ENCODE measurements around the gene SCN1B.
"Not testable (repeated sequence)": the region's sequence is repeated elsewhere in the genome, so short reads cannot be mapped to it uniquely, and the experiment has no call there.

Gene SCN1B

DNA sequence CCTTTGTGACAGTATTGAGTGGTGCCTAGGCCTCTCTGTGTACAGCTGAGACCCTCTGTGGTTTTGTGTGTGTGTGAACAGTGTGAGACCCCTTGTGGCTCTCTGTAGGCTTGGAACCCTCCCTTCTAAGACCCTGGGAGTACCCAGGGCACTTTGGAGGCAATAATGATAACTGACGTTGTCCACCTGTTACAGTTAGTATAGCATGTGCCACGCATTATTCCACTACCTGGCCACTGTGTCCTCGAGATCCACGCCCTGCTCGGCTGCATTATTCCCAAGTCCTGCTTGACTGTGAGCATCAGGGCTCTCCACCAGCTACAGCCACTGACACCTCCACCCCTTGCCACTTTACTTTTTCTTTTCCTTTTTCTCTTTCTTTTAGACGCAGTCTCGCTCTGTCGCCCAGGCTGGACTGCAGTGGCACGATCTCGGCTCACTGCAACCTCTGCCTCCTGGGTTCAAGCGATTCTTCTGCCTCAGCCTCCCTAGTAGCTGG lies 28.2 kb upstream of the SCN1B start:
- DNase-seq: no peak

DNA sequence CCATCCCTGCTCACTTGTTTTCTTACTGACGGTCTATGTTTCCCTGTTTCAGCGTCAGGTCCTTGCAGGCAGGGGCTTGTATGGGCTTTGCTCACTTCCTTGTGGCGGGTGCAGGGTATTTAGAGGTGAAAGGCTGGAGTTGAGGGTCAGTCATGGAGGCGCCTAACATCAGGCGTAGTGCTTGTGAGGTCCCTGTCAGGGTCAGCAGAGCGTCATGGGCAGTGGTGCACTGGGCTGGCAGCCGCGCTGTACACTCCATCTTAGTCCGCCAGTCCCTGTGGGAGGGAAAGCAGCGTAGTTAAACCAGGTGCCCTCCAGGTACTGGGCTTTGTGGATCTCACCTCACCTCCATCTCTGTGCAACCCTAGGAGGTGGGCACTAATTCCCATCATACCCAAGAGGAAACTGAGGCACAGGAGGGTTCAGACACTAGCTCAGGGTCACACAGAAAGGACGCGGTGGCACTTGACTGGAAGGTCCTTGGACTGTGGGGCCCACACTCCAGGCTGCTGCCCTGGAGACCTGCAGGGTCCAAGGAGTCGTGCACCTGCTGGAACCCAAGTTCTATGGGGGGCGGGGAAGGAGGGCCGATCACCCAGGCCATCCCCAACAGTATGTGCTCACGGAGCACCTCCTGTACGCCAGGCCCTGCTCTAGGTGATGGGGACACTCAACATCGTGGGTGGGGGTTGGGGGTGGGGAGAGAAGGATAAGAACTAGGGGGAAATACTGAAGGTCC lies 25.6 kb upstream of the SCN1B start:
- DNase-seq: no peak

DNA sequence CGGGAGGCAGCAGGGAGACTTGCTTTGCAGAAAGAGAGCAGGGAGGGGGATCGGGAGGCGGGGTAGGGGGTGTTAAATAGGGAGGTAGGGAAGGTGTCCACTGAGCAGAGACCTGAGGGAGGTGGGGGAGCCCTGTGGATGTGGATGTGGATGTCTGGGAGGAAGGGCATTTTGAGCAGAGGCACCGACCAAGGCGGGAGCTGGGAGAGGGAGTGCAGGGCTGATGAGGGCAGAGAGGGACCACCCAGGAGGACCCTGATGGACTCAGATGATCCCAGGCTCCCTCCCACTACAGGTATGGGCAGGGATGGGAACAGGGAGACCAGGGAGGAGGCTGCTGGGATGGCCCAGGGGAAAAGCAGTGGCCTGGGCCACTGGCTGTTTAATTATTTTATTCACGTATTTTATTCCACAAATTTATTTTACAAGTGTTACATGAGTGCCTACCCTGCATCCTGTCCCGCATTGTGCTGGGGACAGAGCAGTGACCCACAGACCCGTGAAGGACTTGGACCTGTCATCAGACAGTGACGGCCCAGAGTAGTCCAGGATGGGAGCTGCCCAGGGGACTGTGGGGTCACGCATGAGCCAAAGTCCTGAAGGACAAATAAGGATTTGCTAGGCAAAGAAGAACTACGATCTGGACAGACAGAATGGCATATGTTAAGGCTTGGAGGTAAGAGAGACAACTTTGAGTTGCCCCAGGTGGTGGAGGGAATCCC lies 24.9 kb upstream of the SCN1B start:
- DNase-seq: no peak

DNA sequence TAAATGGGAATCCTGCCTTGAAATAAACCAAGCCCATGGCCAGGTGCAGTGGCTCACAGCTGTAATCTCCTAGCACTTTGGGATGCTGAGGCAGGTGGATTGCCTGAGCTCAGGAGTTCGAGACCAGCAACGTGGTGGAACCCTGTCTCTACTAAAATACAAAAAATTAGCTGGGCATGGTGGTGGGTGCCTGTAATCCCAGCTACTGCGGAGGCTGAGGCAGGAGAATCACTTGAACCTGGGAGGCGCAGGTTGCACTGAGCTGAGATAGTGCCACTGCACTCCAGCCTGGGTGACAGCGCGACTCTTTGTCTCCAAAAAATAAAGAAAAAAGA lies 24.3 kb upstream of the SCN1B start:
- not testable (repeated sequence) for DNase-seq

DNA sequence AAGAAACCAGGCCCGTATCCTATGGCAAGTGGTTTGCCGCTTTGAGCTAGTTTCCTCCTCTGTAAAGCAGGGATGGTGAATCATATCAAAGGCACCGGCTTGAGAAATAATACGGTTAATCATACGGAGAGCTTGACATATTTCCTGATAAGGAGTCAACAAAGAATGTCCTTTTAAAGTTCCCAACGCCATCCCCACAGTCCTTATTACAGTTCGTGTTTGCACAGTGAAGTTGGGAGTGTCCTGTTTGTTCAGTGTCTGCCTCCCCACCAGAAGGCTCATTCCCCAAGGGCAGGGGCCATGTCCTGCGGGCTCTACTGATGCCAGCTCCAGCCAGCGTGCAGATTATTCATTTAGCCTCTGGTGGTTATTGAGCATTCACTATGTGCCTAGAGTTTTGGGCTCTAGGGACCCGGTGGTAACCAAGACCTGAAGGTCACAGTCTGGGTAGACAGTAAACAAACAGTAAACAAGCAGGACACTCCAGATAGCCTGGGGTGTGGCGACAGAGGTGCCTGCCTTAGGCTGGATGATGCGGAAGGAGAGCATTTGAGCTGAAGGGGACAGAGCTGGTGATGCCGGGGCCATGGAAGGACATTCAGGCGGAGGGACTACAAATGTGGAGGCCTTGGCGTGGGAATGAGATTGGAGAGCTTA lies 23.8 kb upstream of the SCN1B start:
- no peak for DNase-seq

DNA sequence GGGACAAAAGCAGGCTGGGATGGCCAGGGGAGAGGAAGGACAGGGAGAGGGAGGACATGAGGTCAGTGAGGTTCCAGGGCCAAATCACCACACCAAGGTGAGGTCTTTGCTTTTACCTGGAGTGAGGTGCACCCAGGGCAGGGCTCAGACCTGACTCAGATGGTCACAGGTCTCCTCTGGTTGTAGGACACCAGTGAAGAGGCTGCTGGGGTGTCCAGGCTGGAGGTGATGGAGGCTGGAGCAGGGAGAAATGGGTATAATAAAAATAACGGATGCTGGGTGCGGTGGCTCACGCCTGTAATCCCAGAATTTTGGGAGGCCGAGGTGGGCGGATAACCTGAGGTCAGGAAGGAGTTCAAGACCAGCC lies 23.3 kb upstream of the SCN1B start:
- DNase-seq: no peak

DNA sequence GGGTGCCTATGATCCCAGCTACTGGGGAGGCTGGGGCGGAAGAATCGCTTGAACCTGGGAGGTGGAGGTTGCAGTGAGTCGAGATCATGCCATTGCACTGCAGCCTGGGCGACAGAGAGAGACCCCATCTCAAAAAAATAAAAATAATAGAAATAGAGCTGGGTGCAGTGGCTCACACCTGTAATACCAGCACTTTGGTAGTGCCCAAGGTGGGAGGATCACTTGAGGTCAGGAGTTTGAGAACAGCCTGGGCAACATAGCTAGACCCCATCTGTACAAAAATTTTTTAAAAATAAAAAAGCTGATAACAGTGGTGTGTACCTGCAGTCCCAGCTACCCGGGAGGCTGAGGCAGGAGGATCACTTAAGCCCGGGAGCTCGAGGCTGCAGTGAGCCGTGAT lies 22.8 kb upstream of the SCN1B start:
- DNase-seq: not testable (repeated sequence)

DNA sequence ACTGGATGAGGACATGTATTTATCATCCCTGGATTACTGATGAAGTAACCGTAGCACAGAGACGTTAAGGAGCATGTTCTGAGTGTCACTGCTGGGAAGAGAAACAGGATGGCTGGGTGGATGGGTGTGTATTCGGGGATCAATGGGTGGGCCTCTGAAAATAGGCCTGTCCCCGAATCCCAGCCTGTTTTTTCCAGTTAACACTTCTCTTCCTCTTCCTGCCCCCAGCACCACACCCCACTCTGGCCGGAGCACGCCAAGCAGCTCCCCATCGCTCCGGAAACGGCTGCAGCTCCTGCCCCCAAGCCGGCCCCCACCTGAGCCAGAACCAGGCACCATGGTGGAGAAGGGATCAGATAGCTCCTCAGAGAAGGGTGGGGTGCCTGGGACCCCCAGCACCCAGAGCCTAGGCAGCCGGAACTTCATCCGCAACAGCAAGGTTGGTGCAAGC lies 21.4 kb upstream of the SCN1B start:
- no peak for DNase-seq

DNA sequence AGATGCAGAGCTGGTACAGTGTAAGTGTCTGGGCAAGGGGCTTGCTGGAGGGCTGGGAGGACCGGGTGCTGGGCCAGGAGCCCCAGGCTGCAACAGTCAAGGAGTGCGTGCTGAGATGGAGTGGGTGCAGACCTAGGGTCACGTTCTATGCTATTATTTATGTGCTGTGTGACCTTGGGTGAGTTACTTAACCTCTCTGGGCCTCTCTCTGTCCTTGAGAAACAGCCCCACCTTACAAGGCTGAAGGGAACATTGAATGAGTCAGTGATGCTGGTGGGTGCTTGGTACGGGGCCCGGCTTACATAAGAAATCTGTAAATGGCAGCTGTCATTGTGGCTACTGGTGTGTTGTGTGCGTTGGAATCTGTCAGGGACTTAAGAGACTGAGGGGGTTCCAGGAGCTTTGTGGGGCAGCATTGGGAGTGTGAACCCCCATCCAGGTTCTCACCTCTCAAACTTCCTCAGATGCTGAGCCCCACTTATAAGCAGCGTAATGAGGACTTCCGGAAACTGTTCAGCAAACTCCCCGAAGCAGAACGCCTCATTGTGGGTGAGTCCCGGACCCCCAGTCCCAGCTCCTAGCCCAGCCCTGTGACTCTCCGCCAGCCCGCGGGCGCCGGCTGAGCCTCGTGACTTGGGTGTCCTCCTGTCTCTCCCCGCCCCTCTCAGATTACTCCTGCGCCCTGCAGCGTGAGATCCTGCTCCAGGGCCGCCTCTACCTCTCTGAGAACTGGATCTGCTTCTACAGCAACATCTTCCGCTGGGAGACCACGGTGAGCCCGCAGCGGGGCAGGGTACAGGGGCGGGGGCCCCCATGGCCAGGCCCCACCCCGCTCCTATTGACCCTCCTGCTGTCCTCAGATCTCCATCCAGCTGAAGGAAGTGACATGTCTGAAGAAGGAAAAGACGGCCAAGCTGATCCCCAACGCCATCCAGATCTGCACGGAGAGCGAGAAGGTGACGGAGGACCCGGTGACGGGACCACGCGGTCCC lies 20.6 kb upstream of the SCN1B start:
- DNase-seq: no peak

DNA sequence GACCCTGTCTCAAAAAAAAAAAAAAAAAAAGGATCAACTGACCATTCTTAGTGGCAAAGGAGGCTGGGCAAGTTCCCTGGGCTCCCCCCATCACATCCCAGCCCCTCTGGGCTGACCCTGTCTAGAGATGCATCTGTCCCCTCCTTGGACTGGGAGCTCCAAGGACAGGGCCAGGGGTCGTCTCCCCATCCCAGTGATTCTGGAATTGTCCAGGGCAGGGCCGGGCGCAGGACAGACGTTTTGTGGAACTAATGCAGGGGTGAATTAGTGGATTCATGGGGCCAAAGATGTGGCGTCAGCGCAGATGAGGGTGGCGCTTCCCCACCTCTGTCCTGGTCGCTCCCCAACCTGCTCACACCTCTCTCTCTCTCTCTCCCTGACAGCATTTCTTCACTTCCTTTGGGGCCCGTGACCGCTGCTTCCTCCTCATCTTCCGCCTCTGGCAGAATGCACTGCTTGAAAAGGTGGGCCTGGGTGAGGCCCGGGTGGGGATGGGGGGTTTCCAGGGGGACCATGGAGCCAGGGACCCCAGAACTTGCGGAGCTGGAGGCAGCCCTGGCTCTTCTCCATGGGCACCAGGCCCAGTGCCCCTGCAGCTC lies 19.1 kb upstream of the SCN1B start:
- no peak for DNase-seq

DNA sequence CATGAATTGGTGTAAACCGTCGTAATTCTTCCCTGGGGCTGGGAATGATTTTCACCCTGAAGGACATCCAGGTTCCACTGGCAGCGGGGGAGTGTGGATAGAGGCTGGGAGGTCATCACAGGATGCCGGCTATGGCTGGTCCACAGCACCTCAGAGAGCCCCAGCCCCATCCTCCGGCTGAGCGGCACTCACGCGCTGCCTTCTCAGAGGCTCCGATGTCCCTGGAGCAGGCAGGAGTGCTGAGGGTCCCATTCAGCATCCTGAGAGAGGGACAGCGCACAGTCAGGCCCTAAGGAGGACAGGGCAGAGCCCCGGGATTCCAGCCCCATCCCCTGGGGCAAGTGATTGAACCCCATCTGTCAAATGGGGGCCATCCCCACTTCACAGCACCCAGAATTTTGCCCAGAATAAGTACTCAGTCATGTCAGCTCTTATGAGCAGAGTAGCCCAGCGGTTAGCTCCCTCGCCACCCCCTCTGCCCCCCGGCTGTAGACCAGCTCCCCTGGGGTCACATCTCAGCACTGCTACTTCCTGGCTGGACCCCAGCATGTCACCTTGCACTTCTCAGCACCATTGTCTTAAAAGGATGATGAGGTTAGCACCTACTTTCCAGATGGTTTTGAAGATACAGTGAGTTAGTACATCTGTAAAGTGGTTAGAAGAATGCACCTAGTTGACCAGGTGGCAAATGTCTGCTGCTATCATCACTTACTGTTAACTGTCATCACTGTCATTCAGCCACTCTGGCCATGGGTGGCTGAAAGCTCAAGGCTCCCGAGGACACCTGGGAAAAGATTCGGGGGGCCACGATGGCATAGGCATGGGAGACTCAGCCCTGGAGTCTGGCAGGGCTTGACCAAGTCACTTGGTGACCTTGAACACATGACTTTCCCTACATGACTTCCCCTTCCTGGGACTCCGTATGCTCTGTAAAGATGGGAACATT lies 18.3 kb upstream of the SCN1B start:
- DNase-seq: no peak

DNA sequence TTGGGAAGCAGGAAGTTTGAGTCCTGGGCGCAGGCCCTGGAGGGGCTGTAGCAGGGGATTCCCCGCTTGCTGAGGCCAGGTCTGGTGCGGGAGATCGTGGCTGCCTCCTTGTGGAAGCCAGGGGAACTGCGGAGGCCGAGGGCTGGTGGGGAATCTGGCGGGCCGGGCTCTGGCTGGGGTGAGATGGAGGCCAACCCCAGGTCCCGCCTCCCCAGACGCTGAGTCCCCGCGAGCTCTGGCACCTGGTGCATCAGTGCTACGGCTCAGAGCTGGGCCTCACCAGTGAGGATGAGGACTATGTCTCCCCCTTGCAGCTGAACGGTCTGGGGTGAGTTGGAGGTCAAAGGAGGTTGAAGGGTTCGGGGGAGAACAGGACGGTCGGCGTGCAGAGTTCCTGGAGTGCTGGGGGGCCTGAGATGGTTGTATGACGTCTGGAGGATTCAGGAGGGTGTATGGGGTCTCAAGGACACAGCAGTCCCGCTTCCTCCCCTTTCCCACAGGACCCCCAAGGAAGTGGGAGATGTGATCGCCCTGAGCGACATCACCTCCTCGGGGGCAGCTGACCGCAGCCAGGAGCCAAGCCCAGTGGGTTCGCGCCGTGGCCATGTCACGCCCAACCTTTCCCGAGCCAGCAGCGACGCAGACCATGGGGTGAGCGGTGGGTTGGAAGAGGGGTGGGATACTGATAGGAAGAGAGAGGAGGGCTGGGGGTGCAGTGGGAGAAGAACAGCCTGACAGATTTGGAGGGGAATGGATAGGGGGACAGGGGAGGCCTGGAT lies 17.0 kb upstream of the SCN1B start:
- DNase-seq: peak; percentile 96

DNA sequence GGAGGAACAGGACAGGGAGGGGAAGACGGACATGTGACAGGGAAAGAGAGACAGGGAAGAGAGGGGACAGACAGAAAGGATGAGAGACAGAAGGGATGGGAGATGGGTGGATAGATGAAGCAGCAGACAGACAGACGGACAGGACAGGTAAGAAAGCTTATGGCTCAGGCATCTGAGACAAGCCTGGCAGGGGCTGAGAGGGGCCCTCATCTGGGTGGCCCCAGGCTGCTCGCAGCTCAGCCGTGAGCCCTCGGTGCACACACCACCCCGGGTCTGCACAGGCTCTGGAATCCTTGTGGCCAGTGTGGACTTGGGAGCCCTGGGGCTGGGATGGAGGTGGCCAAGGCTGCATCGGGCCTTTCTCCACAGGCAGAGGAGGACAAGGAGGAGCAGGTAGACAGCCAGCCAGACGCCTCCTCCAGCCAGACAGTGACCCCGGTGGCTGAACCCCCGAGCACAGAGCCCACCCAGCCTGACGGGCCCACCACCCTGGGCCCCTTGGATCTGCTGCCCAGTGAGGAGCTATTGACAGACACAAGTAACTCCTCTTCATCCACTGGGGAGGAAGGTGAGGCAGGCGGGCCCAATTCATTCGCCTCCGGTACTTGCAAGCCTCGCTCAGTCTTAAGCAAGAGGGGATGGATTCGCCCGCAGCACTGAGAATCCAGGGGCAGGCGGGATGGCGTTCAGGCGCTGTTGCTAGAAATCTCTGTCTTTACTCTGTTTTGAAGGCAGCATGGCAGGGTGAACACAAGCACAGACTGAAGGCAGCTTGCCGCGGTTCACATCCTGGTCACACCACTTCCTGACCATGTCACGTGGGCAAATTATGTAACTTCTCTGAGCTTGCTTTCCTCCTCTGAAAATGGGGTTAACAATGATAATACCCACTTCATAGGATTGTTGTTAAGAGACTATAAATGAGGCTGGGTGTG lies 16.2 kb upstream of the SCN1B start:
- DNase-seq: no peak

DNA sequence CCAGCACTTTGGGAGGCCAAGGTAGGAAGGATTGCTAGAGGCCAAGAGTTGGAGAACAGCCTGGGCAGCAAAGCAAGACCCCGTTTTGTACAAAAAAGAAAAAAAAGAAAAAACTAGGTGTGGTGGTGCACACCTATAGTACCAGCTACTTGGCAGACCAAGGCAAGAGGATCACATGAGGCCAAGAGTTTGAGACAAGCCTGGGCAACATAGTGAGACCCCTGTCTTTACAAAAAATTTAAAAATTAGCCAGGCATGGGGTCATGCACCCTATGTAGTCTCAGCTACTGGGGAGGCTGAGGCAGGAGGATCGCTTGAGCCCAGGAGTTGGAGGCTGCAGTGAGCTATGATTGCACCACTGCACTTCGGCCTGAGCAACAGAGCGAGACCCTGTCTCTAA lies 15.5 kb upstream of the SCN1B start:
- DNase-seq: not testable (repeated sequence)

DNA sequence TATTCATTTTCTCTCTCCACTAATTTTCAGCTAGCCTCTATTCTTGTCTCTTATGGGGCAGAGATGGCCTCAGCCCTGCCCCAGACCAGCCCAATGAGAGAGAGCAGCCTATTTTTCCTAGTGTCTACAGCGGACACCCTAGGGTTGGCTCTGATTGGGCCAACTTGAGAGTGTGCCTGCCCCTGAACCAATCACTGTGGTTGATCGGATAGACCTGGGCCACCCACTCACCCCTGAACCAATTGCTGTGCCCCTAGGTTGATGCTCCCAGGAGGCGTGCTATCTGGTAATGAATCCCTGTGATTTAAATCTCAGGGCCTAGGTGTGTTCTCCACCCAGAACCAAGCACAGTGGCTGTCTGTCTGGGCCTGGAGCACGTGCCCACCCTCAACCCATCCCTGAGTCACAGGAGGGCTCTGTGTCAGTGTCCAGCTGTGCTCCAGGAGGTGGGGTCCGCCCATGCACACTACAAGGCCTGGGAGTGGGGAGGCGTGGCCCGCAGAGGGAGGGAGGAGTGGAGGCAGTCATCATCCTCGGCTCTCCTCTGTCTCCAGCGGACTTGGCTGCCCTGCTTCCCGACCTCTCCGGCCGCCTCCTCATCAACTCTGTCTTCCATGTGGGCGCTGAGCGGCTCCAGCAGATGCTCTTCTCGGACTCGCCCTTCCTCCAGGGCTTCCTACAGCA lies 14.9 kb upstream of the SCN1B start:
- DNase-seq: no peak

DNA sequence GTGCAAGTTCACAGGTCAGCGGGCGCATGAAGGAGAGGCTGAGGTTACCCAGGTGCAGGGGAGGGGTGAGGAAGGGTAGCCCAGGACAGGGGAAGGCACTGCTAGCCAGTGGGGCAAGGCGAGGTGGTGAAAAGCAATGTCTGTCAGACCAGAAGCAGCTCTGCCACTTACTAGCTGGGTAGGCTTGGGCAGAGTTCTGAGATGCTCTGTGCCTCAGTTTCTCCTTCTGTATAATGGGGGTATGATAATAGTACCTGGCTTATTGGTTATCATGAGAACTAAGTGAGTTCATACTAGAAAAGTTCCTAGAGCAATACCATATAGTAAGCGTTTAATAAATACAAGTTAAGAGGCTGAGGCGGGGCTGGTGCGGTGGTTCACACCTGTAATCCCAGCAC lies 14.3 kb upstream of the SCN1B start:
- no peak for DNase-seq

DNA sequence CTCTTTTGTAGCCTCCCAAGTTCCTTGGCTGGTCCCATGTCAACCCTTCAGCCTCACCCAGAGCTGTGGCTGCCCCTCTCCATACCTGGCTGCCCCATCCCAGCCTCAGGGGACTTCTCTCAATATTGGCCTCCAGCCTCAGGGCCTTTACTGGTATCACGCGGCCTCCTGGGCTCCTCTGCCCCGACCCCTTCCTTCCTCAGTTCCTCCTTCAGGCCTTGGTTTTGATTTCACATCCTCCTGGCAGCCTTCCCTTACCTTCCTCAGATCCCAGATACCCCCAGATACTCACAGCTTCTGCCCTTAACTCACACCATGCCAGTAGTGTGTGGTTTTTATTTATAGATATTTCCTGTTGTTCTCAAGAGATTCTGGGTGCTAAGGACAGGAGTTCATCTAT lies 12.8 kb upstream of the SCN1B start:
- no peak for DNase-seq

DNA sequence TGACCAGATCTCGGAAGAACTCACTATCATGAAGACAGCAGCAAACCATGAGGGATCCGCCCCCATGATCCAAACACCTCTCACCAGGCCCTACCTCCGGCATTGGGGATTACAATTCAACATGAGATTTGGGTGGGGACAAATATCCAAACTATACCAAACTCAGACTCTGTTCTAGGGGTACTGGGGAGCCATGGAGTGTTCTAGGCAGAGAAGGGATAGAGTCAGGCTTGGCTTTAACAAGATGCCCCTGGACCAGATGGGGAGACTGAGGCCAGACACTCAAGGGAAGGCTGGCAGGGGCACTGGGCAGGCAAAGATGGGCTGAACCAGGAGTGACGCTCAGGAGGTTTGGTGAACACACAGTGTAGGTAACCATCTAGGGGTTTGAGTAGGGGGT lies 11.9 kb upstream of the SCN1B start:
- DNase-seq: no peak

DNA sequence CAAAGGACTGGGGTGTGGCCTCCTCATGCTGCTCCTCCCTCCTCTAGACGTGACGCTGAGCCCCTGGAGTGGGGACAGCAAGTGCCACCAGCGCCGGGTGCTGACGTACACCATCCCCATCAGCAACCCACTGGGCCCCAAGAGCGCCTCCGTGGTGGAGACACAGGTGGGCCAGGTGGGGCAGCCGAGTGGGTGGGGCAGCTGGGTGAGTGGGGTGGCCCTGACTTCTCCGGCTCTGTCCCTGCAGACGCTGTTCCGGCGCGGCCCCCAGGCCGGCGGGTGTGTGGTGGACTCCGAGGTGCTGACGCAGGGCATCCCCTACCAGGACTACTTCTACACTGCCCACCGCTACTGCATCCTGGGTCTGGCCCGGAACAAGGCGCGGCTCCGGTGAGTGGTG lies 11.1 kb upstream of the SCN1B start:
- DNase-seq: no peak

Measured in 8988T (cell line).